ENCODE measurements around the gene WWOX.

WWOX gene

GRCh38 chr16:78592111-78592510, 492.7 kb downstream of the WWOX start:
- no peak for TF ChIP-seq SNAI2 (CRISPR knock-in tag; IDR thresholded peaks at IDR 0.05)
- TF ChIP-seq GLIS3 (CRISPR knock-in tag; IDR thresholded peaks at IDR 0.05): no peak
- no peak for TF ChIP-seq PPARA (CRISPR knock-in tag; IDR thresholded peaks at IDR 0.05; ENCODE audit: borderline replicate concordance)
- TF ChIP-seq BACH2 (CRISPR knock-in tag; IDR thresholded peaks at IDR 0.05; ENCODE audit: borderline replicate concordance): no peak
- TF ChIP-seq ZFP3 (CRISPR knock-in tag; IDR thresholded peaks at IDR 0.05): no peak
- TF ChIP-seq ESRRG (CRISPR knock-in tag; IDR thresholded peaks at IDR 0.05): no peak
- no peak for TF ChIP-seq TOX (CRISPR knock-in tag; IDR thresholded peaks at IDR 0.05; ENCODE audit: borderline replicate concordance)
- TF ChIP-seq TSHZ2 (CRISPR knock-in tag; IDR thresholded peaks at IDR 0.05): no peak
- TF ChIP-seq OSR1 (CRISPR knock-in tag; IDR thresholded peaks at IDR 0.05): no peak
- TF ChIP-seq RARB (CRISPR knock-in tag; IDR thresholded peaks at IDR 0.05): no peak
- no peak for TF ChIP-seq CSDC2 (CRISPR knock-in tag; IDR thresholded peaks at IDR 0.05)
- no peak for TF ChIP-seq CSRNP3 (CRISPR knock-in tag; IDR thresholded peaks at IDR 0.05)
- no peak for ATAC-seq

GRCh38 chr16:78593352-78593751, 493.9 kb downstream of the WWOX start:
- no peak for ATAC-seq
- TF ChIP-seq SNAI2 (CRISPR knock-in tag; IDR thresholded peaks at IDR 0.05): no peak

GRCh38 chr16:78594191-78594590, 494.7 kb downstream of the WWOX start:
- TF ChIP-seq ISL1 (CRISPR knock-in tag; IDR thresholded peaks at IDR 0.05) (no peak), OSR1 (CRISPR knock-in tag; IDR thresholded peaks at IDR 0.05) (no peak), ZC3H10 (CRISPR knock-in tag; IDR thresholded peaks at IDR 0.05) (no peak), TCF4 (CRISPR knock-in tag; IDR thresholded peaks at IDR 0.05; ENCODE audit: borderline replicate concordance) (no peak), ZNF70 (CRISPR knock-in tag; IDR thresholded peaks at IDR 0.05) (no peak), RARB (CRISPR knock-in tag; IDR thresholded peaks at IDR 0.05) (no peak), ZNF565 (CRISPR knock-in tag; conservative IDR thresholded peaks at IDR 0.05; ENCODE audit: low read depth) (no peak), PPARA (CRISPR knock-in tag; IDR thresholded peaks at IDR 0.05; ENCODE audit: borderline replicate concordance) (no peak), GLIS3 (CRISPR knock-in tag; IDR thresholded peaks at IDR 0.05) (no peak), CSRNP3 (CRISPR knock-in tag; IDR thresholded peaks at IDR 0.05) (no peak), ZFP30 (CRISPR knock-in tag; IDR thresholded peaks at IDR 0.05) (no peak), ARNTL (CRISPR knock-in tag; IDR thresholded peaks at IDR 0.05; ENCODE audit: borderline replicate concordance, low read depth) (no peak), BACH2 (CRISPR knock-in tag; IDR thresholded peaks at IDR 0.05; ENCODE audit: borderline replicate concordance) (no peak), CREB5 (CRISPR knock-in tag; IDR thresholded peaks at IDR 0.05; ENCODE audit: low read depth) (no peak)
- no peak for ATAC-seq

- no peak for ATAC-seq
- no peak for TF ChIP-seq SNAI2 (CRISPR knock-in tag; IDR thresholded peaks at IDR 0.05)
These were observed 497.0 kb downstream of the WWOX start for GRCh38 chr16:78596348-78596995.

GRCh38 chr16:78596996-78597422, 497.6 kb downstream of the WWOX start:
- no peak for ATAC-seq
- TF ChIP-seq ESRRG (CRISPR knock-in tag; IDR thresholded peaks at IDR 0.05) (no peak), PPARA (CRISPR knock-in tag; IDR thresholded peaks at IDR 0.05; ENCODE audit: borderline replicate concordance) (no peak), BACH2 (CRISPR knock-in tag; IDR thresholded peaks at IDR 0.05; ENCODE audit: borderline replicate concordance) (no peak), ZFP30 (CRISPR knock-in tag; IDR thresholded peaks at IDR 0.05) (no peak), ARNTL (CRISPR knock-in tag; IDR thresholded peaks at IDR 0.05; ENCODE audit: borderline replicate concordance, low read depth) (no peak), POU6F1 (CRISPR knock-in tag; IDR thresholded peaks at IDR 0.05; ENCODE audit: borderline replicate concordance, low read depth) (no peak), CREB5 (CRISPR knock-in tag; IDR thresholded peaks at IDR 0.05; ENCODE audit: low read depth) (no peak), TOX (CRISPR knock-in tag; IDR thresholded peaks at IDR 0.05; ENCODE audit: borderline replicate concordance) (no peak), ISL1 (CRISPR knock-in tag; IDR thresholded peaks at IDR 0.05) (no peak), GLIS3 (CRISPR knock-in tag; IDR thresholded peaks at IDR 0.05) (no peak), ZC3H10 (CRISPR knock-in tag; IDR thresholded peaks at IDR 0.05) (no peak), CSDC2 (CRISPR knock-in tag; IDR thresholded peaks at IDR 0.05) (no peak), RARB (CRISPR knock-in tag; IDR thresholded peaks at IDR 0.05) (no peak), ZFP3 (CRISPR knock-in tag; IDR thresholded peaks at IDR 0.05) (no peak), ZNF565 (CRISPR knock-in tag; conservative IDR thresholded peaks at IDR 0.05; ENCODE audit: low read depth) (no peak)

Measured in SK-N-SH treated with all-trans-retinoic acid at 6 μM for 48 hours (cell line).